ENCODE results near the gene XXYLT1.

Gene XXYLT1

DNA sequence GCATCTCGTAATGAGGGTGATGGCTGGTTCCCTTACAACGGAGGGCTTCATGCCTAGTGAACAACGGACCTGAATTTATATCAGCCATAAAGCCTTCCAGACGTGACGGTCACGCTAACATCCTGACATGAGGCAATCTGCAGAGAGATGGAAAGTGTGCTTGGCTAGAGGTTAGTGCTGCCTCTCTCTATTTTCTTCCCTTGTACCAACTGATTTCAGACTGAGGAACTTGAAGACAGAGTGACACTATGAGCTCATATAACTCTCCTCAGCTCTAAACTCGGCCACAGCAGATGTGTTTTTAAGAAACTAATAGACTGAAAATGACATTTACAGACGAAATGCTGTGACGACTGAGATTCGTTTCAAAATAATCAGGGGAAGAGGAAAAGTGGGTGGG, 122.4 kb downstream of the XXYLT1 start:
- DNase-seq: no peak

- no peak for DNase-seq
Measured at GRCh38 chr3:195147649-195148080, 123.3 kb downstream of the XXYLT1 start.

DNA sequence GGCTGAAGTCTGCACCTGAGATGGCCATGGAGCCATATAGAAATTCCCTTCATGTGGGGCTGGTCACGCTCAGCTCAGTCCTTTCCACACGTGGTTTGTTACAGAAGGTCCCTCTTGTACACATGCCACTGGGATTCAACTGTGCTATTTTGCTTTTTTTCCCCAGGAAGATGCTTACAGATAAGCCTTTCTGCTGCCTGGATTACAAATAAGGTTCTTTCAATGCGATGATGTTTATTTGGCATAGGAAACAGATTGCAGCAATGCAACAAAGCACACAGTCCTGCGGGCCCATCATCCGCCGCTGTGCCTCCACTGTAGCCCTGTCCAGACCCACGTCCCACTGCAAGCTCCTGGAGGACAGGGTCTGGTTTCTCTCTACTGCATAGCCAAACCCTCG, 124.8 kb downstream of the XXYLT1 start:
- DNase-seq: no peak

DNA sequence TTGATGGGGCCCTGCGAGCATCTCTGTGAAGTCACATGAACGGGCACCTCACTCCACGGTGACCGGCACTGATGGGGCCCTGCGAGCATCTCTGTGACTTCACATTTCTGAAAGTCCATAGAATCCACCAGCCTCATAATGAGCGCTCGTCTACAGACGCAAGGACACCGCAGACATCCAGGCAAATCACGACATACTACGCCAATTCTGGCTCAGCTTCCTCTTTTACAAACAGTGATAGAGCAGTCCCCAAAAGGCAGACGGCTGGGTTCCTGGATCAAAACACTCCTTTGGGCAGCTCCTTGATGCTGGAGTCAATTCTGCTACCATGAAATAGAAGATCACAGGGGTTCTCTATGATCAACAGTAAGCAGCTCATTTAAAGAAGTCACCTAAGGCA, 125.4 kb downstream of the XXYLT1 start:
- no peak for DNase-seq

DNA sequence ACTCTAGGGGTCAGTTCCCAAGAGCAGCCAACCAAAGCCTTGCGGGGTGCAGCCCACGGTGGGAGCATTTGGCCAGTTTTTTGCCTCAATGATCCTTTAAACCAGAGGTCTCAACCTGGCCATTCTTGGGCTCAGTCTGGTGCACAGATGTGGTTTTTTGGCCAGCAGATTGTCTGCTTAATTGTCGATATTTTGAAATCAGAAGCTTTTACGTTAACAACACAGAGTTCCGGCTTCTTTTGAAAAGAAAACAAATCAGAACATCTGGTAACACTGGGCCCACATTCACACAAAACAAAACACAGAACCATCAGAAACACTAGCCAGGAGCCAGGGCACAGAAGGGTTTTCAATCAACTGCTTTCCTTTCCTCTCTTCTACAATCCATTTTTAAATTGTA, 127.7 kb downstream of the XXYLT1 start:
- no peak for DNase-seq

DNA sequence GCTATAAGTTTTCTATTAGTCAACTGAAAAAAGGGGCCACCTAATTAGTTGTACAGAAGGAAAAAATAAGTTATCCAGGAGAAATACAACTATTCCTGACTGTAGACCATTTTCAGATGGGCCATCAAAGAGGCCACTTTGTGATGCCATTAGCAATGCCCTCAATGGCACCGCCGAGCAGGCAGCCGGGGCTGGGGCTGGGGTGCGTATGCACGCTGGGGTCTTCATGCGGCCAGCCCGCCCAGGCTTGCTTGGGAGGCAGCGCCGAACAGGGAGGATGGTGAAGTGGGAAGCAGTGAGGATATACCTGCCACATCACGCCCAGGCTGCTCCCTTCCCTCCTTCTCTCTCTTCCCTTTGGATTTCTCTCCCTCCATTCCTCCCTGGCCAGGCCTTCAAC, 128.4 kb downstream of the XXYLT1 start:
- no peak for DNase-seq

- no peak for DNase-seq
Measured at GRCh38 chr3:195140816-195141793, 129.9 kb downstream of the XXYLT1 start.

DNA sequence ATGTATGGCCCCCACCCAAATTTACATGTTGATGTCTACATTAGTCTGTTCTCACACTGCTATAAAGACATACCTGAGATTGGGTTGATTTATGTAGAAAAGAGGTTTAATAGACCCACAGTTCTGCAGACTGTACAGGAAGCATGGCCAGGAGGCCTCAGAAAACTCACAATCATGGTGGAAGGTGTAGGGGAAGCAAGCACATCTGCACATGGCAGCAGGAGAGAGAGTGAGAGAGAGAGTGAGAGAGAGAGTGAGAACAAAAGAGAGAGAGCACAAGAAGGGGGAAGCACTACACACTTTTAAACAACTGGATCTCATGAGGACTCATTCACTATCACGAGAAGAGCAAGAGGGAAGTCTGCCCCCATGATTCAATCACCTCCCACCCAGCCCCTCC, 130.5 kb downstream of the XXYLT1 start:
- DNase-seq: no peak

DNA sequence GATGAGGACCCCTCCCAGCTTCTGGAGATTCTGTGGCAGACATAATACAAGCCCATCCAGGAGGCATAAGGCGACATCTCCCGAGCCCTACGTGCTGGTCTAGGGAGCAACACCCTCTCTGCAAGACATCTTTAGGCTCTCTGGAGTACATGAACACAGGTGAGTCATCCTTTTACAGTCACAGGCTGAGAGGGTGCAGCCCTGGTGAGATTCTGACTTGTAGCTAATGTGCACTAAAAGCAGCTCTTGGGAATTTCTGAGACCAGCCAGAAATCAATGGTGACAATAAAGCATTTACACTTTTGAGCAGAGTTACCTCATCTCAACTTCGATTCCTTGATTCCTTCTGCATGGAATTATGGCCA, 131.1 kb downstream of the XXYLT1 start:
- DNase-seq: no peak

DNA sequence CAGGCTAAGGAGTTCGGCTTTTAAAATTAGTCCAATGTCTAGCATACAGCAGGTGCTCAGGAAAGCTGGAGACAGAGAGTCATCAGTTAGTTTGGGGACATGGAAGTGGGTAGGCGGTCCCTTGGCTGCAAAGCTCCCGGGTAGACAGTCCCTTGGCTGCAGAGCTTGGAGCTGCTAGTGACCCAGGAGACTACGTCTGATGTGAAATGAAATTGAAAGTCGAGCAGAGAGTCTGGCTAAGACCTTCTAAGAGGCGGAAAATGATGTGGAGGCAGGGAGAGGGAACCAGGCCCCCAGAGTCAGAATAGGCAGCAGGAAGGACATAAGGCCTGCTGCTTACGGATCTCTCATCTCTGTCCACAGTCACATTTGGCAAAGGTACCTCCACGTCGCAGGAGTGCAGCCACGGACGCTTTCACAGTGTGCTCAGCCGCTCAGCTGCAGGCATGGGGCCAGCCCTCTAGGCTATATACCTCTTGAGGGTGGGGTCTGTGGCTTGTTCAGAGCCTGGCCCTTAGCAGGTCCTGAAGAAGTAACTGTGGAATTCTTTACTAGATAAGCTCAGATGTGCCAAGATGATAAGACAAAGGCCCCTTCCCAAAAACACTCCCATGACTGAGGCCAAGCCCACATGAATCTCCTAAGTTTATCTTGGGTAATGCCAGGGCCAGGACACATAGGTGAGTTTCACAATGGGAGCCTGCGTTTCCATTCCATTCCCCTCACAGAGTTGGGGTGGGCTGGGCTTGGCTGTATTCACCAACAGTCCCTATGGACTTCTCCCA, 131.7 kb downstream of the XXYLT1 start:
- no peak for DNase-seq

DNA sequence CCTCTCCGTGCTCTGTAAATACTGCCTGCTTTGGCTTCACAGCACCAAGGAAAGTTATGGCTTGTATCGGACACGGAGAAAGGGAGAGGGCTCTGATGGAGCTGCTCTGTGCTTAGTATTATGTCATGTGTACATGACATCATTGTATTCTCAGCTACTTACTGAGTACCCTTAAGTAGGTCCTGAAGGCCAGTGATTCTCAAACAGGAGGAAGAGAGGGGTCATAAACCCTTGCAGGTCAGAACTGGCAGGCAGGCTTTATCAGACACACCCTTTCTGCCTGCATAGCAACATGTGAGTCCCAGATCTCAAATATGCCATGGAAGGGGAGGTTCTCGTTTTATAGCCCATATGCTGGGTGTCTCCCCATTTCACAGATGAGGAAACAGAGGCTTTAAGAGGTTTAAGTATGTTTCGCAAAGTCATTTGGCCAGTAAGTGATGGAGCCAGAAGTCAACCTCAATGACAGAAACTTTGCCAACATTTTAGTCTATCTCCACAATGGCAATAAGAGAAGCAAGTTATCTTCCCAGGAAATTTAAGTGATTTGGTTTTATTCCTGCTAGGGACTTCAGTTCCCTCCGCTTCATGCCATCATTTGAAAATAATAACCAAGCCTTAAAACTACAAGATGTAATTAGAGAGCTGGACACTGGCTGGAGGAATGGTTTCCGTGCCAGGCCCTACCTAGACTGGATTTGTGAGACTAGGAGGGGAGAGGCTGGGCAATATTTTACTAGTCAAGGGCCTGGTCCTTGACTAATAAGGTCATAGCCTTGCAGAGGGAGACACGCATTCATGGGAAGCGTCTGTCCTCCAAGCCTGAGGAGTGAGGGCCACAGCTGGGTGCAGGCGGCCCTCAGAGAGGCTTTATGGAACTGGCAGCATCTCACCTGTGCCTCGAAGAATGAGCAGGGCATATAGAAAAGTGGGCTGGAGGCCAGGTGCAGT, 133.0 kb downstream of the XXYLT1 start:
- no peak for DNase-seq

- DNase-seq: no peak
Measured at GRCh38 chr3:195135917-195136316, 135.0 kb downstream of the XXYLT1 start.

DNA sequence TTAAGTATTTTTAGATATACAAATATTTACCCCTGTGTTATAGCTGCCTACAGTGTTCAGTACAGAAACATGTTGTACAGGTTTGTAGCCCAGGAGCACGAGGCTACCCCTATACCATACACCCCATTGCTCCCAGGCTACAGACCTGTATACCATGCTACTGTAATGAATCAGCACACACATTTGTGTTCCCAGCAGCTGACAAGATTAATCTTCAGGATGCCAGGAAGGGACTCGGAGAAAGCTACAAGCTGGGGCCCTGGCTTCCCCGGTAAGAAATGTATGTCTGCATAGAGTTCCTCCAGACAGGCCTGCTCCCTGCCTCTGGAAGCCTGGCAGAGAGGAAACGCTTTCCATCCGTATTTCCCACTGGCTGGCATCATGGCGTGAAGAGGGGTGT, 136.5 kb downstream of the XXYLT1 start:
- no peak for DNase-seq

GRCh38 chr3:195133462-195133861, 137.5 kb downstream of the XXYLT1 start:
- DNase-seq: peak; percentile 89

GRCh38 chr3:195133013-195133412, 137.9 kb downstream of the XXYLT1 start:
- DNase-seq: peak; percentile 60

DNA sequence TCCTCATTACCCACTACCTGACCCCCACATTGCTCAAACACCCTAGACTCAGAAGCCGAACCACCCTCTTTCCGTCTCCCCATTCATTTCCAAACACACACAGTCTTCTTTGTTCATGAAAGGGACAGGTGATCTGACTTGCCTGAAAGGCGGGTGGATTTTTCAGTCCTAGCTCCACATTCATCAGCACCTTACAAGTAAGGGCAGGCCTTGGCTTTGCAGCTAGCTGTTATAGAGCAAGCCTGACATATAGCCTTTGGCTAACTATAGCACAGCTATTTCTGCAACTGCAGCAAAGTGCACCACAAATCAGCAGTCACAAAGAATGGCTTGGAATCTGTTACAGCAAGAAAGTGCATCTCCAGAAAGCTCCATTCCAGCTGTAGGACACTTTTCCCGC, 139.8 kb downstream of the XXYLT1 start:
- no peak for DNase-seq

GRCh38 chr3:195129644-195130492, 141.1 kb downstream of the XXYLT1 start:
- DNase-seq: no peak

DNA sequence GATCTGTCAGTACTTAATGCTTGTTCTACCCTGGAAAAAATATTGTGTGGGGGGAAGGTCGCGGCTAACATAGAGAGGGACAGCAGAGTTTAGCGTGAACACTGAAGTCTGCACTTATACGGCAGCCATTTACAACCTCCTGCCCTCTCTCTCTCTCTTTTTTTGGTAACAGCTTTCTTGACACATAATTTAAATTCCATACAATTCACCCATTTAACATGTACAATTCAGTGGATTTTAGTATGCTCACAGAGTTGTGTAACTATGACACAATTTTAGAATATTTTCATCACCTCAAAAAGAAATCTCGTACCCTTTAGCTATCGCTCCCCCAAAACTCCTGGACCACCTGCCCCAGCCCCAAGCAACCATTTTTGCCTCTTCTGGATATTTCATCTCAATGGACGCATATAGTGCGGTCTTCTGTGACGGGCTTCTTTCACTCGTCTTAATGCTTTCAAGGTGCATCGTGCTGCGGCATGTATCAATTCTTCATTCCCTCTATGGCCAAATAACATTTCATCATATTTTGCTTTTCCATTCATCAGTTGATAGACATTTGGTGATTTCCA, 141.8 kb downstream of the XXYLT1 start:
- no peak for DNase-seq

- DNase-seq: no peak
Measured at GRCh38 chr3:195128255-195129071, 142.5 kb downstream of the XXYLT1 start.

DNA sequence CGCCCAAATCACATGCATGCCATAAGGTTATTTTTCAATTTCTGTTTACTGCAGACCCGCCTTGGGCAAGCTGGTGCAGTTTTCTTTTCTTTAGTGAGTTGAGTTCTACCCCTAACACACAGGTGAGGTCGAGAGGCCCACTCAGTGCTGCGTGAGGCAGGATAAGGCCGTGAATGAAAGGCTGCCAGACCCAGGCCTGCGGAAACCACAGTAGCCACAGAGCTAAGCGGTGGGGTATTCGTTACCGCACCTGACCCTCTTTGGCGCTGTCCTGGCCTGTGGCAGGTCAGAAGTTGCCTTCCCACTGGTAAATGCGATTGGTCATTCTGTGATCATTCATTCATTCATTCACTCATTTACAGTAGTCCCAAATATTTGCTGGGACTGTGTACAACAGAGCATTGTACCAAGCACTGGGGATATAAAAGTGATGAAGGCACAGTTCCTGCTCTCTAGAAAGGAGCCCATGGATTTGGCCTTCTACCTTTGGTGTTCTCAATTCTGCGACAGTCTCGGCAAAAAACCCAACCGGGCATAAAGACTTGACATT, 144.8 kb downstream of the XXYLT1 start:
- DNase-seq: no peak

All from NCI-H1105 treated with DMSO at 0.1 percent for 48 hours (cell line).